Measurements from ENCODE around the gene CSHL1. TPM values are rescaled to one million over a fixed set of nuclear protein-coding genes. Genes with fewer than 3 reads are reported as not detected.

The CSHL1 gene
- total RNA-seq, 2 donors from 2014 or later = not detected

GRCh38 chr17:63948521-63948920 lies 37.5 kb upstream of the CSHL1 start:
- Histone ChIP-seq H3K4me1 (no peaks in the 10 kb centered on the region), H3K27me3 (no peaks in the 10 kb centered on the region), H3K27ac (no peak overlapping the region), H3K36me3 (replicated peaks in 1 of 2; ENCODE audit: insufficient read depth in 1 of 2, low read depth in 2 of 2) (no peaks in the 10 kb centered on the region), H3K4me3 (no peak overlapping the region), H3K9me3 (no peaks in the 10 kb centered on the region)
- intact Hi-C loops (cut with DNase I) = no loop called here
- 80 to 84% methylated on average over 2 to 9 of the region's 9 CpGs for WGBS, 2 donors
- DNase-seq (no peak), ATAC-seq (no peak)
- TF ChIP-seq POLR2A (IDR thresholded peaks at IDR 0.05) = no peak
- TF ChIP-seq CTCF (IDR thresholded peaks at IDR 0.05) = no peak

GRCh38 chr17:63947711-63948330 lies 36.8 kb upstream of the CSHL1 start:
- intact Hi-C loops (cut with DNase I) = no loop called here
- no peak for DNase-seq

GRCh38 chr17:63946440-63947363 lies 35.6 kb upstream of the CSHL1 start:
- Histone ChIP-seq H3K9me3 (no peaks in the 10 kb centered on the region), H3K27me3 (no peaks in the 10 kb centered on the region), H3K4me1 (no peaks in the 10 kb centered on the region), H3K36me3 (replicated peaks in 1 of 2; ENCODE audit: insufficient read depth in 1 of 2, low read depth in 2 of 2) (no peaks in the 10 kb centered on the region), H3K27ac (no peak overlapping the region), H3K4me3 (no peak overlapping the region)
- WGBS, 2 donors = 24 to 25% methylated on average over 14 to 20 of the region's 20 CpGs
- ATAC-seq = peak; percentile 68
- TF ChIP-seq CTCF (IDR thresholded peaks at IDR 0.05) (peak; percentile 46 to 79 (median 51)), POLR2A (IDR thresholded peaks at IDR 0.05) (no peak)
- intact Hi-C loops (cut with DNase I) = no loop called here
- DNase-seq = peak; percentile 39 to 55 (median 44)

More at GRCh38 chr17:63947711-63948330, 36.8 kb upstream of the CSHL1 start:
- H3K9me3 ChIP-seq = no peaks in the 10 kb centered on the region
- no peak for TF ChIP-seq CTCF (IDR thresholded peaks at IDR 0.05)
- no peak for TF ChIP-seq POLR2A (IDR thresholded peaks at IDR 0.05)
- no peaks in the 10 kb centered on the region for H3K27me3 ChIP-seq
- no peak for ATAC-seq
- H3K36me3 ChIP-seq (replicated peaks in 1 of 2; ENCODE audit: insufficient read depth in 1 of 2, low read depth in 2 of 2) = no peaks in the 10 kb centered on the region
- H3K4me1 ChIP-seq = no peaks in the 10 kb centered on the region
- H3K4me3 ChIP-seq = no peak overlapping the region
- H3K27ac ChIP-seq = no peak overlapping the region
- 40 to 70% methylated on average over 2 to 15 of the region's 18 CpGs for WGBS, 2 donors

GRCh38 chr17:63945784-63946439 lies 34.9 kb upstream of the CSHL1 start:
- 40 to 49% methylated on average over 1 to 6 of the region's 6 CpGs for WGBS, 2 donors
- H3K36me3 ChIP-seq (replicated peaks in 1 of 2; ENCODE audit: insufficient read depth in 1 of 2, low read depth in 2 of 2) = no peaks in the 10 kb centered on the region
- H3K27me3 ChIP-seq = no peaks in the 10 kb centered on the region
- intact Hi-C loops (cut with DNase I) = no loop called here
- no peaks in the 10 kb centered on the region for H3K9me3 ChIP-seq
- no peaks in the 10 kb centered on the region for H3K4me1 ChIP-seq
- DNase-seq (no peak), ATAC-seq (no peak)
- H3K4me3 ChIP-seq = no peak overlapping the region
- no peak for TF ChIP-seq POLR2A (IDR thresholded peaks at IDR 0.05)
- TF ChIP-seq CTCF (IDR thresholded peaks at IDR 0.05) = no peak
- H3K27ac ChIP-seq = no peak overlapping the region
